Rectal smooth muscle tissue (tissue), 1 donor: ENCODE measurements around the gene ATP5MK.

Source experiments
- H3K27ac ChIP-seq: one replicate; pipeline ENCODE4 v1.7.0; 2013; ENCODE audit warnings: low read depth, low read length, inconsistent platforms
- H3K27me3 ChIP-seq: one replicate; pipeline ENCODE4 v1.7.0; 2013; ENCODE audit warnings: low read length; ENCODE audit not compliant: control insufficient read depth, insufficient read depth
- H3K36me3 ChIP-seq: one replicate; pipeline ENCODE4 v1.7.0; 2013; ENCODE audit warnings: low read length; ENCODE audit not compliant: control insufficient read depth, insufficient read depth
- H3K4me1 ChIP-seq: one replicate; pipeline ENCODE4 v1.7.0; 2013; ENCODE audit warnings: low read length; ENCODE audit not compliant: control insufficient read depth, insufficient read depth
- H3K4me3 ChIP-seq: one replicate; pipeline ENCODE4 v1.7.0; 2013; ENCODE audit warnings: low read length
- H3K9ac ChIP-seq: one replicate; pipeline ENCODE4 v1.7.0; 2013; ENCODE audit warnings: low read length

Gene ATP5MK

GRCh38 chr10:103396067-103396788 lies at the start of gene ATP5MK, which contains the start of gene PDCD11:
TSS of gene ATP5MK (minus strand) at chr10:103396475. CDS start at chr10:103392457, 4,018 bp downstream.
TSS of gene PDCD11 (plus strand) at chr10:103396626. CDS start at chr10:103398427, 1,801 bp downstream.
- Histone ChIP-seq H3K9ac (peak within 1 kb of the TSS; percentile 53), H3K4me1 (peaks cover 11% of the 10 kb centered on the region), H3K4me3 (peak within 1 kb of the TSS; percentile 97), H3K36me3 (peaks cover 7% of the 10 kb centered on the region), H3K27me3 (no peaks in the 10 kb centered on the region), H3K27ac (peak within 1 kb of the TSS; percentile 81)

GRCh38 chr10:103445366-103445765 lies 49.1 kb upstream of the ATP5MK start:
- H3K27me3 ChIP-seq: no peaks in the 10 kb centered on the region
- H3K27ac ChIP-seq: peak overlapping the region; percentile 50
- no peaks in the 10 kb centered on the region for H3K4me1 ChIP-seq
- H3K4me3 ChIP-seq: no peak overlapping the region
- H3K36me3 ChIP-seq: peaks cover 37% of the 10 kb centered on the region
- no peak overlapping the region for H3K9ac ChIP-seq

- Histone ChIP-seq H3K4me3 (no peak overlapping the region), H3K27ac (no peak overlapping the region), H3K4me1 (no peaks in the 10 kb centered on the region), H3K9ac (no peak overlapping the region), H3K36me3 (peaks cover 40% of the 10 kb centered on the region), H3K27me3 (no peaks in the 10 kb centered on the region)
Observed at GRCh38 chr10:103444478-103444877, 48.2 kb upstream of the ATP5MK start.

GRCh38 chr10:103443475-103444185 lies 47.4 kb upstream of the ATP5MK start:
- H3K27me3 ChIP-seq: no peaks in the 10 kb centered on the region
- no peak overlapping the region for H3K9ac ChIP-seq
- peaks cover 43% of the 10 kb centered on the region for H3K36me3 ChIP-seq
- no peak overlapping the region for H3K27ac ChIP-seq
- no peaks in the 10 kb centered on the region for H3K4me1 ChIP-seq
- H3K4me3 ChIP-seq: no peak overlapping the region

GRCh38 chr10:103442031-103442461 lies 45.8 kb upstream of the ATP5MK start:
- Histone ChIP-seq H3K27ac (no peak overlapping the region), H3K36me3 (peaks cover 46% of the 10 kb centered on the region)

GRCh38 chr10:103441611-103442010 lies 45.3 kb upstream of the ATP5MK start:
- Histone ChIP-seq H3K9ac (no peak overlapping the region), H3K27me3 (no peaks in the 10 kb centered on the region), H3K27ac (no peak overlapping the region), H3K4me1 (no peaks in the 10 kb centered on the region), H3K36me3 (peaks cover 46% of the 10 kb centered on the region), H3K4me3 (no peak overlapping the region)

More at GRCh38 chr10:103442031-103442461, 45.8 kb upstream of the ATP5MK start:
- H3K4me1 ChIP-seq: no peaks in the 10 kb centered on the region
- no peak overlapping the region for H3K9ac ChIP-seq
- no peaks in the 10 kb centered on the region for H3K27me3 ChIP-seq
- H3K4me3 ChIP-seq: no peak overlapping the region

- Histone ChIP-seq H3K4me1 (no peaks in the 10 kb centered on the region), H3K36me3 (peaks cover 46% of the 10 kb centered on the region), H3K27ac (no peak overlapping the region), H3K4me3 (no peak overlapping the region), H3K9ac (no peak overlapping the region), H3K27me3 (no peaks in the 10 kb centered on the region)
Observed at GRCh38 chr10:103441206-103441605, 44.9 kb upstream of the ATP5MK start.

GRCh38 chr10:103440416-103440815 lies 44.1 kb upstream of the ATP5MK start:
- no peak overlapping the region for H3K4me3 ChIP-seq
- no peak overlapping the region for H3K27ac ChIP-seq
- no peaks in the 10 kb centered on the region for H3K27me3 ChIP-seq
- H3K4me1 ChIP-seq: no peaks in the 10 kb centered on the region
- H3K9ac ChIP-seq: no peak overlapping the region
- H3K36me3 ChIP-seq: peaks cover 48% of the 10 kb centered on the region

- no peaks in the 10 kb centered on the region for H3K4me1 ChIP-seq
- no peaks in the 10 kb centered on the region for H3K27me3 ChIP-seq
- peaks cover 42% of the 10 kb centered on the region for H3K36me3 ChIP-seq
- H3K9ac ChIP-seq: no peak overlapping the region
- no peak overlapping the region for H3K27ac ChIP-seq
- no peak overlapping the region for H3K4me3 ChIP-seq
Observed at GRCh38 chr10:103439776-103440175, 43.5 kb upstream of the ATP5MK start.

- Histone ChIP-seq H3K4me3 (no peak overlapping the region), H3K36me3 (peaks cover 20% of the 10 kb centered on the region), H3K9ac (no peak overlapping the region), H3K27me3 (no peaks in the 10 kb centered on the region), H3K4me1 (no peaks in the 10 kb centered on the region), H3K27ac (no peak overlapping the region)
Observed at GRCh38 chr10:103433858-103434257, 37.6 kb upstream of the ATP5MK start.

GRCh38 chr10:103431902-103432301 lies 35.6 kb upstream of the ATP5MK start:
- Histone ChIP-seq H3K36me3 (peaks cover 9% of the 10 kb centered on the region), H3K4me3 (no peak overlapping the region), H3K27me3 (no peaks in the 10 kb centered on the region), H3K27ac (no peak overlapping the region), H3K4me1 (no peaks in the 10 kb centered on the region), H3K9ac (no peak overlapping the region)

GRCh38 chr10:103429647-103430046 lies 33.4 kb upstream of the ATP5MK start:
- H3K4me3 ChIP-seq: no peak overlapping the region

More at GRCh38 chr10:103429647-103430046, 33.4 kb upstream of the ATP5MK start:
- peaks cover 15% of the 10 kb centered on the region for H3K36me3 ChIP-seq
- no peaks in the 10 kb centered on the region for H3K27me3 ChIP-seq
- no peaks in the 10 kb centered on the region for H3K4me1 ChIP-seq
- H3K9ac ChIP-seq: no peak overlapping the region
- H3K27ac ChIP-seq: no peak overlapping the region
